HepG2 (cell line): ENCODE measurements around the gene DUS1L. TPM values are rescaled to one million over a fixed set of nuclear protein-coding genes. Genes with fewer than 3 reads are reported as not detected.

Source experiments
- ATAC-seq: fragments of 200-7000 bp; cut with Tn5 transposase; 3 replicates; pipeline ENCODE4 v1.9.1; 2020; ENCODE audit warnings: mild to moderate bottlenecking, moderate library complexity
- BruUV-seq: library from RNA; stranded (reverse); fragments of 400-500 nt; replicated peaks from 2 replicates; lab custom pipeline; 2021; lab: Mats Ljungman, UMichigan
- CTCF ChIA-PET: fragments of 300-600 bp; formaldehyde crosslinking; extraction: SDS; loops from one replicate; lab custom pipeline; 2021; ENCODE audit warnings: low total read pairs, inconsistent platforms, low intra/inter-chr PET ratio; lab: Yijun Ruan, JAX
- POLR2A ChIA-PET: fragments of 350-600 bp; sonication (Branson Sonifier 250); formaldehyde crosslinking; loops from one replicate; lab custom pipeline; 2020; ENCODE audit warnings: antibody characterized with exemption, inconsistent platforms; lab: Yijun Ruan, JAX
- DNase-seq: peaks from one replicate; pipeline ENCODE4 v3.0.0-alpha.2; 2015; ENCODE audit warnings: low spot score
- FAIRE-seq: peaks from 3 replicates; lab custom pipeline; 2011; peaks lifted over from hg19 to GRCh38; lab: Jason Lieb, UNC
- H2AFZ ChIP-seq: one replicate; pipeline ENCODE4 v1.6.1; 2011; ENCODE audit warnings: low read length, inconsistent platforms
- H3K27ac ChIP-seq: fragments of 300-600 bp; 3 replicates; pipeline ENCODE4 v1.8.0; 2011; ENCODE audit warnings: mixed run types, mild to moderate bottlenecking, mixed read lengths, low read length, inconsistent platforms; ENCODE audit not compliant: insufficient read depth; ENCODE audit errors: extremely low read length
- H3K27me3 ChIP-seq, 2 experiments: fragments of 200-600 bp in 1 of 2; 2 replicates in 1 of 2; 3 replicates in 1 of 2; pipeline versions ENCODE4 v1.6.0 to v1.8.0; 2011; ENCODE audit warnings: low read length in 2 of 2, mild to moderate bottlenecking in 2 of 2, moderate library complexity in 2 of 2, inconsistent platforms in 1 of 2; ENCODE audit not compliant: insufficient read depth in 2 of 2, control insufficient read depth in 1 of 2
- H3K36me3 ChIP-seq, 2 experiments: fragments of 200-600 bp in 1 of 2; replicated peaks in 1 of 2; 2 replicates in 1 of 2; 3 replicates in 1 of 2; pipeline versions ENCODE4 v1.5.1 to v1.8.0; 2011; ENCODE audit warnings: low read length in 2 of 2, inconsistent platforms in 1 of 2; ENCODE audit not compliant: insufficient read depth in 2 of 2, control insufficient read depth in 1 of 2
- H3K4me1 ChIP-seq: 2 replicates; pipeline ENCODE4 v1.5.1; 2012; ENCODE audit warnings: low read length, inconsistent platforms; ENCODE audit not compliant: insufficient read depth
- H3K4me2 ChIP-seq: 2 replicates; pipeline ENCODE4 v1.6.0; 2011; ENCODE audit warnings: low read depth, low read length, inconsistent platforms
- H3K4me3 ChIP-seq, 3 experiments: fragments of 200-600 bp in 1 of 3; sonication (generic), shearing (Covaris generic) in 1 of 3; replicated peaks in 1 of 3; 2 replicates each; pipeline ENCODE4 v1.5.1; 2011 to 2016; ENCODE audit warnings: low read length in 3 of 3, inconsistent platforms in 2 of 3, low read depth in 2 of 3, mild to moderate bottlenecking in 2 of 3, control low read depth in 1 of 3, mixed read lengths in 1 of 3; ENCODE audit not compliant: insufficient read depth in 1 of 3
- H3K79me2 ChIP-seq: one replicate; pipeline ENCODE4 v1.6.1; 2011; ENCODE audit warnings: low read length, inconsistent platforms; ENCODE audit not compliant: insufficient read depth
- H3K9ac ChIP-seq: 2 replicates; pipeline ENCODE4 v1.6.0; 2011; ENCODE audit warnings: mild to moderate bottlenecking, low read depth, low read length, inconsistent platforms; ENCODE audit not compliant: insufficient read depth
- H3K9me3 ChIP-seq: 2 replicates; pipeline ENCODE4 v1.5.1; 2012; ENCODE audit warnings: mild to moderate bottlenecking, low read length
- H4K20me1 ChIP-seq: 2 replicates; pipeline ENCODE4 v1.6.0; 2011; ENCODE audit warnings: inconsistent platforms, mild to moderate bottlenecking, low read length, moderate library complexity; ENCODE audit not compliant: insufficient read depth
- HMGXB3 ChIP-seq: sonication (generic); formaldehyde crosslinking; IDR thresholded peaks from 2 replicates; pipeline ENCODE4 v1.4.0; 2020; ENCODE audit warnings: missing genetic modification reagents, borderline replicate concordance
- HNRNPL ChIP-seq: fragments of 200-400 bp; formaldehyde crosslinking; IDR thresholded peaks from 2 replicates; pipeline ENCODE4 v1.6.1; 2017; ENCODE audit warnings: mild to moderate bottlenecking, low read depth, low read length
- MTA1 ChIP-seq: sonication (generic); formaldehyde crosslinking; IDR thresholded peaks from 2 replicates; pipeline ENCODE4 v1.4.0; 2020; ENCODE audit warnings: missing genetic modification reagents, mild to moderate bottlenecking, borderline replicate concordance
- PCBP1 ChIP-seq: fragments of 200-400 bp; formaldehyde crosslinking; IDR thresholded peaks from 2 replicates; pipeline ENCODE4 v1.6.1; 2017; ENCODE audit warnings: mild to moderate bottlenecking, low read depth, low read length, borderline replicate concordance
- RBFOX2 ChIP-seq: fragments of 200-400 bp; formaldehyde crosslinking; IDR thresholded peaks from 2 replicates; pipeline ENCODE4 v1.6.1; 2017; ENCODE audit warnings: low read depth, mild to moderate bottlenecking, low read length
- ZMYM3 ChIP-seq: sonication (generic); formaldehyde crosslinking; IDR thresholded peaks from 2 replicates; pipeline ENCODE4 v1.5.1; 2020; ENCODE audit warnings: mild to moderate bottlenecking, missing genetic modification reagents
- ZNF256 ChIP-seq: sonication (generic); formaldehyde crosslinking; conservative IDR thresholded peaks from 2 replicates; pipeline ENCODE4 v1.4.0; 2020; ENCODE audit warnings: missing genetic modification reagents
- WGBS: methylation state at CpG from one replicate; pipeline ENCODE4 v1.1.6; 2017; ENCODE audit warnings: low lambda C conversion rate; 5-methylcytosine and 5-hydroxymethylcytosine counted together
- in situ Hi-C: cut with HindIII; loops from 2 replicates; pipeline ENCODE4 v1.10.0; 2017; ENCODE audit warnings: low pct_unique_long_range_greater_than_20kb; ENCODE audit not compliant: extremely low pct_ligation_motif_present
- intact Hi-C: fragments of 100-400 bp; cut with micrococcal nuclease; formaldehyde crosslinking; loops from one replicate; pipeline ENCODE4 v1.10.0; 2022; ENCODE audit not compliant: unreplicated experiment
- polyA plus RNA-seq, 8 experiments: library from polyadenylated mRNA; depleted of rRNA in 3 of 8; stranded (reverse) in 7 of 8; unstranded in 1 of 8; fragments of >200 nt; fragmentation: Illumina TruSeq in 4 of 8; extraction: Trizol in 4 of 8; gene quantifications; 2 replicates each; pipeline versions ENCODE4 v1.2.1 to v1.2.3, GENCODE V29; 2011 to 2016; ENCODE audit warnings: low read depth in 4 of 8, missing spikeins in 1 of 8, mixed read lengths in 1 of 8; ENCODE audit not compliant: insufficient read depth in 1 of 8
- total RNA-seq, 5 experiments: library from RNA; depleted of rRNA; stranded (reverse); fragments of >200 nt; fragmentation: Illumina TruSeq; extraction: Trizol; gene quantifications; 2 replicates each; pipeline ENCODE4 v1.2.3, GENCODE V29; 2016; ENCODE audit warnings: low read depth in 1 of 5
- TF ChIP-seq, protein P1 (sequence below): IDR thresholded peaks from 2 replicates; pipeline ENCODE4 v1.6.1; 2012; ENCODE audit warnings: low read depth, low read length, improper control_type of control experiment

Gene DUS1L
- total and polyA plus RNA-seq, 2 of the 13 experiments (the other 11 are each of a cell fraction or from before 2014, with no cell fraction given) = 81.0 to 109 TPM

DNA sequence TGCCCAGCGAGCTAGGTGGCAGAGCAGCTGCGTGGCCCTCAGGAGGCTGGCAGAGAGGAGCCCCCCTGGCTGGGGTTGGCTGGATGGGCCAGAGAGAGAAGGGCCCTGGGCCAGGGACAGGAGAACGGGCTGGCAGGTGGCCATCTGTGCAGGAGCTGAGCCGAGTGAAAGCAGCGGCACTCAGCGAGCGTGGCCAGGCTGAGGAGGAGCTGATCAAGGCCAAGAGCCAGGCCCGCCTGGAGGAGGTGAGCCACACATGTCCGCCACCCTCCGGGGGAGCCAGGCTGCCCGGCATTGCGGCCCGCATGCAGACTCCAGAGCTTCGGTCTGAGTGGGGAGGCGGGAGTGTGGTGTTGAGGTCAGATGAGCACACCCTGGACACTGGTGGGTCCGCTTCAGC, 36.2 kb downstream of the DUS1L start:
- Histone ChIP-seq H3K27me3 (no peaks in the 10 kb centered on the region), H4K20me1 (no peaks in the 10 kb centered on the region), H3K9ac (no peak overlapping the region), H3K4me1 (peaks cover 27% of the 10 kb centered on the region), H3K4me2 (no peak overlapping the region), H3K27ac (no peak overlapping the region), H3K9me3 (no peaks in the 10 kb centered on the region), H3K36me3 (peaks cover 9 to 13% of the 10 kb centered on the region in 2 experiments; a peak in 4 of 5 replicates), H3K4me3 (no peak overlapping the region), H3K79me2 (peaks cover 5% of the 10 kb centered on the region)
- intact Hi-C loops (no loop called here), in situ Hi-C loops (no loop called here)
- POLR2A ChIA-PET = interaction anchor here (1.2 kb wide), 1 partner anchor 34 kb away, joined by 3 read pairs; no protein-coding TSS in a partner anchor
- FAIRE-seq (no peak), ATAC-seq (no peak), DNase-seq (no peak)
- BruUV-seq = no TSS peak
- CTCF ChIA-PET = interaction anchor here (2.3 kb wide), 1 partner anchor 125 kb away, joined by 9 read pairs; no protein-coding TSS in a partner anchor
- WGBS = 96% methylated on average over 16 of the region's 16 CpGs
- TF ChIP-seq MTA1 (peak; percentile 21; the same call in 1 of the 2 replicates), RBFOX2 (0 out of 2 replicates have a peak, but pooled peaks have one; percentile 27), ZMYM3 (no peak), PCBP1 (no peak), HMGXB3 (CRISPR knock-in tag) (no peak), HNRNPL (0 out of 2 replicates have a peak, but pooled peaks have one; percentile 19), ZNF256 (CRISPR knock-in tag) (no peak)
- TF ChIP-seq, protein P1, sequence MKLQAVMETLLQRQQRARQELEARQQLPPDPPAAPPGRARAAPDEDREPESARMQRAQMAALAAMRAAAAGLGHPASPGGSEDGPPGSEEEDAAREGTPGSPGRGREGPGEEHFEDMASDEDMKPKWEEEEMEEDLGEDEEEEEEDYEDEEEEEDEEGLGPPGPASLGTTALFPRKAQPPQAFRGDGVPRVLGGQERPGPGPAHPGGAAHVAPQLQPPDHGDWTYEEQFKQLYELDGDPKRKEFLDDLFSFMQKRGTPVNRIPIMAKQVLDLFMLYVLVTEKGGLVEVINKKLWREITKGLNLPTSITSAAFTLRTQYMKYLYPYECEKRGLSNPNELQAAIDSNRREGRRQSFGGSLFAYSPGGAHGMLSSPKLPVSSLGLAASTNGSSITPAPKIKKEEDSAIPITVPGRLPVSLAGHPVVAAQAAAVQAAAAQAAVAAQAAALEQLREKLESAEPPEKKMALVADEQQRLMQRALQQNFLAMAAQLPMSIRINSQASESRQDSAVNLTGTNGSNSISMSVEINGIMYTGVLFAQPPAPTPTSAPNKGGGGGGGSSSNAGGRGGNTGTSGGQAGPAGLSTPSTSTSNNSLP = no peak
- TF ChIP-seq, all 625 proteins: peak for 3
- H2AFZ ChIP-seq = no peak overlapping the region
